GM19397 (cell line): ENCODE data around the gene SRGAP3.

Experiments
- ATAC-seq: cut with Tn5 transposase; IDR thresholded peaks from one replicate; pipeline ENCODE4 v1.9.1; 2021; ENCODE audit warnings: mild to moderate bottlenecking, moderate library complexity; ENCODE audit not compliant: unreplicated experiment

The SRGAP3 gene

GRCh38 chr3:9151240-9151639 lies 98.2 kb downstream of the SRGAP3 start:
- no peak for ATAC-seq

GRCh38 chr3:9149566-9149965 lies 99.9 kb downstream of the SRGAP3 start:
- ATAC-seq: no peak

- no peak for ATAC-seq
These were observed 101.6 kb downstream of the SRGAP3 start for GRCh38 chr3:9147896-9148266.

GRCh38 chr3:9147215-9147895 lies 102.1 kb downstream of the SRGAP3 start:
- ATAC-seq: no peak

- no peak for ATAC-seq
These were observed 102.9 kb downstream of the SRGAP3 start for GRCh38 chr3:9146367-9147071.

GRCh38 chr3:9143184-9143583 lies 106.3 kb downstream of the SRGAP3 start:
- ATAC-seq: no peak

GRCh38 chr3:9142362-9142761 lies 107.1 kb downstream of the SRGAP3 start:
- ATAC-seq: no peak

GRCh38 chr3:9141928-9142289 lies 107.5 kb downstream of the SRGAP3 start:
- no peak for ATAC-seq

GRCh38 chr3:9139366-9139765 lies 110.1 kb downstream of the SRGAP3 start:
- no peak for ATAC-seq

GRCh38 chr3:9137676-9138075 lies 111.8 kb downstream of the SRGAP3 start:
- no peak for ATAC-seq

GRCh38 chr3:9136746-9137465 lies 112.5 kb downstream of the SRGAP3 start:
- ATAC-seq: no peak

GRCh38 chr3:9135930-9136525 lies 113.4 kb downstream of the SRGAP3 start:
- no peak for ATAC-seq

GRCh38 chr3:9135526-9135925 lies 113.9 kb downstream of the SRGAP3 start:
- ATAC-seq: no peak

- ATAC-seq: no peak
These were observed 115.8 kb downstream of the SRGAP3 start for GRCh38 chr3:9133656-9134055.

- ATAC-seq: no peak
These were observed 118.8 kb downstream of the SRGAP3 start for GRCh38 chr3:9130345-9131305.

- ATAC-seq: no peak
These were observed 120.1 kb downstream of the SRGAP3 start for GRCh38 chr3:9129365-9129764.

GRCh38 chr3:9125278-9125951 lies 124.0 kb downstream of the SRGAP3 start:
- no peak for ATAC-seq

GRCh38 chr3:9124730-9125129 lies 124.7 kb downstream of the SRGAP3 start:
- ATAC-seq: no peak

GRCh38 chr3:9123840-9124239 lies 125.6 kb downstream of the SRGAP3 start:
- ATAC-seq: no peak
